DOHH2 (cell line): ENCODE data around the gene PCTP.

ENCODE experiments used
- H3F3A ChIP-seq: fragments of 200-600 bp; sonication (generic), shearing (Covaris generic); 2 replicates; pipeline ENCODE4 v1.6.0; 2016; ENCODE audit warnings: antibody characterized with exemption, mild to moderate bottlenecking; ENCODE audit not compliant: control insufficient read depth, insufficient read depth
- H3K27ac ChIP-seq: fragments of 200-600 bp; sonication (generic); 2 replicates; pipeline ENCODE4 v1.5.1; 2014; ENCODE audit warnings: low read depth, mild to moderate bottlenecking, low read length, moderate library complexity
- H3K27me3 ChIP-seq: fragments of 200-600 bp; sonication (generic); 2 replicates; pipeline ENCODE4 v1.6.1; 2014; ENCODE audit warnings: mild to moderate bottlenecking, low read length, mixed read lengths; ENCODE audit not compliant: control insufficient read depth
- H3K36me3 ChIP-seq: fragments of 200-600 bp; sonication (generic); 2 replicates; pipeline ENCODE4 v1.6.1; 2014; ENCODE audit warnings: mild to moderate bottlenecking, low read length, moderate library complexity, mixed read lengths; ENCODE audit not compliant: control insufficient read depth
- H3K4me1 ChIP-seq: fragments of 200-600 bp; sonication (generic); 2 replicates; pipeline ENCODE4 v1.6.1; 2014; ENCODE audit warnings: mild to moderate bottlenecking, low read length, mixed read lengths; ENCODE audit not compliant: control insufficient read depth
- H3K4me2 ChIP-seq: fragments of 200-600 bp; sonication (generic); 2 replicates; pipeline ENCODE4 v1.6.0; 2014; ENCODE audit warnings: mild to moderate bottlenecking, low read length, moderate library complexity
- H3K4me3 ChIP-seq: fragments of 200-600 bp; sonication (generic); 2 replicates; pipeline ENCODE4 v1.5.1; 2014; ENCODE audit warnings: mild to moderate bottlenecking, low read length, mixed read lengths
- H3K79me2 ChIP-seq: fragments of 200-600 bp; sonication (generic); 2 replicates; pipeline ENCODE4 v1.6.1; 2014; ENCODE audit warnings: mild to moderate bottlenecking, low read length, mixed read lengths; ENCODE audit not compliant: control insufficient read depth
- H3K9me2 ChIP-seq: fragments of 200-600 bp; sonication (generic); replicated peaks from 2 replicates; pipeline ENCODE4 v1.6.1; 2014; ENCODE audit warnings: mild to moderate bottlenecking, low read length, mixed read lengths; ENCODE audit not compliant: control insufficient read depth
- H3K9me3 ChIP-seq: fragments of 200-600 bp; sonication (generic); 2 replicates; pipeline ENCODE4 v1.6.1; 2014; ENCODE audit warnings: antibody characterized with exemption, low read length, mixed read lengths; ENCODE audit not compliant: control insufficient read depth, insufficient read depth
- H4K20me1 ChIP-seq: fragments of 200-600 bp; sonication (generic); 2 replicates; pipeline ENCODE4 v1.6.0; 2014; ENCODE audit warnings: low read depth, mild to moderate bottlenecking, antibody characterized with exemption, low read length, moderate library complexity; ENCODE audit not compliant: control insufficient read depth, insufficient read depth
- EZH2phosphoT487 ChIP-seq: fragments of 200-600 bp; sonication (generic); IDR thresholded peaks from 2 replicates; pipeline ENCODE4 v1.6.1; 2017; ENCODE audit warnings: borderline replicate concordance, mild to moderate bottlenecking, antibody characterized with exemption, low read length, moderate library complexity, mixed read lengths
- TF ChIP-seq, protein P1 (sequence below): fragments of 200-600 bp; sonication (generic); IDR thresholded peaks from one replicate; pipeline ENCODE4 v1.5.1; 2014; ENCODE audit warnings: antibody characterized with exemption, mild to moderate bottlenecking, low read depth, low read length; ENCODE audit not compliant: poor library complexity, severe bottlenecking

The PCTP gene

DNA sequence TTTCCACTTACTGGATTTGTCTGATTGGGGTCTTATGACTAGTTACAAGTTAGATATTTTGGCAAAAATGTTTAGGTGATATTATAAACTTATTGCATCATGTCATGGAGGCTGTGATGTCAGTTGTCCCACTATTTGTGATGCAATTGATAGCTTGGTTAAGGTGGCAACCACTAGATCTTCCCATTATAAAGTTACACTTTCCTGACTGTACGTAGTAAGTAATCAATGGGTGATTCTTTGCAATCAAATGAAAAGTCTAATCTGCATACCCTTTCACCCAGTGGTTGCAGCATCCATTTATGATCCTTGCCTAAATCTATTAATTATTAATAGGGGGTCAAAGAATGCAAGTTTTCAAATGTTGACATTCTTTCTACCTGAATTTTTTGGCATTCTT, 4.4 kb upstream of the PCTP start:
- Histone ChIP-seq H3K4me2 (no peak overlapping the region), H3K36me3 (no peaks in the 10 kb centered on the region), H3K27ac (no peak overlapping the region), H3K9me3 (no peaks in the 10 kb centered on the region), H3F3A (peaks cover 4% of the 10 kb centered on the region; the same call in 1 of the 2 replicates), H3K4me1 (peaks cover 29% of the 10 kb centered on the region), H3K79me2 (peaks cover 5% of the 10 kb centered on the region), H3K27me3 (no peaks in the 10 kb centered on the region), H3K4me3 (no peak overlapping the region), H3K9me2 (no peaks in the 10 kb centered on the region), H4K20me1 (no peaks in the 10 kb centered on the region)
- TF ChIP-seq EZH2phosphoT487: no peak
- TF ChIP-seq, protein P1, sequence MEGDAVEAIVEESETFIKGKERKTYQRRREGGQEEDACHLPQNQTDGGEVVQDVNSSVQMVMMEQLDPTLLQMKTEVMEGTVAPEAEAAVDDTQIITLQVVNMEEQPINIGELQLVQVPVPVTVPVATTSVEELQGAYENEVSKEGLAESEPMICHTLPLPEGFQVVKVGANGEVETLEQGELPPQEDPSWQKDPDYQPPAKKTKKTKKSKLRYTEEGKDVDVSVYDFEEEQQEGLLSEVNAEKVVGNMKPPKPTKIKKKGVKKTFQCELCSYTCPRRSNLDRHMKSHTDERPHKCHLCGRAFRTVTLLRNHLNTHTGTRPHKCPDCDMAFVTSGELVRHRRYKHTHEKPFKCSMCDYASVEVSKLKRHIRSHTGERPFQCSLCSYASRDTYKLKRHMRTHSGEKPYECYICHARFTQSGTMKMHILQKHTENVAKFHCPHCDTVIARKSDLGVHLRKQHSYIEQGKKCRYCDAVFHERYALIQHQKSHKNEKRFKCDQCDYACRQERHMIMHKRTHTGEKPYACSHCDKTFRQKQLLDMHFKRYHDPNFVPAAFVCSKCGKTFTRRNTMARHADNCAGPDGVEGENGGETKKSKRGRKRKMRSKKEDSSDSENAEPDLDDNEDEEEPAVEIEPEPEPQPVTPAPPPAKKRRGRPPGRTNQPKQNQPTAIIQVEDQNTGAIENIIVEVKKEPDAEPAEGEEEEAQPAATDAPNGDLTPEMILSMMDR: no peak

DNA sequence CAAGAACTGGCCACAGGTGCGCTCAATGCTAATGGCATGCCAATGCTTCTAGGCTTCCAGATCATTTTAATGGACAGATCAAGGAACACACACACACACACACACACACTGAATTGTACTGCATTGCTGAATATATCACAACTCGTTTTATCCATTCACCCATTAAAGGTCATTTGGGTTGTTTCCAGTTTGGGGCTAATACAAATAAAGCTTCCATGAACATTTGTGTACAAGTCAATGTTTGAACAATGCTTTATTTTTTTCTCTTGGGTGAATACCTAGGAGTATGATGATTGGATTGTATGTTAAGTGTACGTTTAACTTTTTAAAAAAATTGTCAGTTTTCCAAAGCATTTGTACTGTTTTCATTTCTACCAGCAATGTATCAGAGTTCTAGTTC, 3.6 kb upstream of the PCTP start:
- H3K9me2 ChIP-seq: no peaks in the 10 kb centered on the region
- H4K20me1 ChIP-seq: no peaks in the 10 kb centered on the region
- H3K27ac ChIP-seq: no peak overlapping the region
- no peak overlapping the region for H3K4me3 ChIP-seq
- H3K4me2 ChIP-seq: no peak overlapping the region
- TF ChIP-seq EZH2phosphoT487: no peak
- TF ChIP-seq, protein P1: no peak
- peaks cover 10% of the 10 kb centered on the region for H3K79me2 ChIP-seq
- H3F3A ChIP-seq: peaks cover 4% of the 10 kb centered on the region; the same call in 1 of the 2 replicates
- H3K4me1 ChIP-seq: peaks cover 29% of the 10 kb centered on the region
- no peaks in the 10 kb centered on the region for H3K9me3 ChIP-seq
- H3K27me3 ChIP-seq: no peaks in the 10 kb centered on the region
- H3K36me3 ChIP-seq: no peaks in the 10 kb centered on the region

DNA sequence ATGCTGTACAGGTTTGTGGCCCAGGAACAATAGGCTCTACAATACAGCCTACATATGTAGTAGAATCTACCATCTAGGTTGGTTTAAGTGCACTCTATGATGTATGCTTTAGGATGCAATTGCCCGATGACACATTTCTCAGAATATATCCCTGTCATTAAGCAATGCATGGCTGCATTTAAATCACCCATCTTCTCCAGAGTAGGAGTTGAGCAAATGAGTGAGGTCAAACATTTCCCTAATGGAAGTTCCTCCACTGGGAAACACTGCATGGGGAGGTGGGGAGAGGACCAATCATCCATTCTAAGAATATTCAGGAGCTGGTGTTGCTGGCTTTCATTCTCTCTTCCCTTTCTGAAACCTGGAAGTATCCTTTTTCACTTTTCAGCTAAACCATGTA, 2.0 kb upstream of the PCTP start:
- Histone ChIP-seq H3K4me2 (no peak overlapping the region), H4K20me1 (no peaks in the 10 kb centered on the region), H3K4me3 (no peak overlapping the region), H3K4me1 (peaks cover 17% of the 10 kb centered on the region), H3K27me3 (no peaks in the 10 kb centered on the region), H3F3A (peaks cover 8% of the 10 kb centered on the region; the same call in 1 of the 2 replicates), H3K79me2 (peaks cover 10% of the 10 kb centered on the region), H3K36me3 (no peaks in the 10 kb centered on the region), H3K9me3 (no peaks in the 10 kb centered on the region), H3K9me2 (no peaks in the 10 kb centered on the region), H3K27ac (no peak overlapping the region)
- no peak for TF ChIP-seq EZH2phosphoT487
- TF ChIP-seq, protein P1: no peak
